SIG-M5 (cell line): ENCODE measurements around the gene SWSAP1.

Experiments
- DNase-seq: peaks from one replicate; lab custom pipeline; 2025; lab: John Stamatoyannopoulos, UW

SWSAP1 gene

DNA sequence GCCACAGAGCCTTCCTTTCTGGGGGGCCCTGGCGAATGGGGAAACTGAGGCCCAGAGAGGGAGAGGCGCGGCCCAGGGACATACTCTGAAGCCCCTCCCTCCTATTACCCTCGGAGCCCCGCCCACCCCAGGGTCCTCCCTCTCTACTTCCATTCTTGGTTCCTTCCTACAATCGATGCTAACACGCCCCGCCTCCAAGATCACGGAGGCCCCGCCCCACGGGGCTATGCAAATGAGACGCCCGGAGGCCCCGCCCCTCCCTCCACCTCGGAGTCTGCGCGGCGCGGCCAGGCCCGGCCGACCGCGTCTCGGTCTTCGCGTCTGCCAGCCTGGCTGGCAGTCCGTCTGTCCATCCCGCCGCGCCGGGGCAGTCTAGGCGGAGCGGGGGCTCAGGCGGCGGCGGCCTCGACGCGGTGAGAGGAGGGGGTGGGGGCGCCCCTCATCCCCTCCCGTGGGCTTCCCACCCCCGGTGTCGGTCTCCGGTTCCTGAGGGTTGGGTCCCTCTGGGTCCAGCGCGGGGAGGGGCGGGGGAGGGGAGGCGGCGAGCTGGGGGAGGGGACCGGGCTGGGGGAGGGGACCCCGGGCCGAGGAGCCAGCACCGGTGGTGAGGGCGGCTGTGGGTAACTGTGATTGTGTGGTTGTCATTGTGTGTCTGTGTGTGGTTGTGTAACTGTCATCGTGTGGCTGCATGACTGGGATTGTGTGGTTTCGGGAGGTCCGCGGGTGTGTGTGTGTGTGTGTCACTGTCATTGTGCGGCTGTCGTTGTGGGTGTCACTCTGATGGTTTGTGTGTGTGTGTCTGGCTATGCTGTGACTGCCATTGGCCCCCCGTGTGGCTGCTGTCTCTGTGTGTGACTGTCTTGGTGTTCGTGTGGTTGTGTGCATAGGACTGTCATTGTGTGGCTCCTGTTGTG, 19.0 kb upstream of the SWSAP1 start, which contains the start of gene PLPPR2:
PLPPR2 (plus strand) TSS at position 273 of the 914 bp plus-strand sequence. CDS start 2,242 bp downstream, outside the sequence.
- DNase-seq: no peak

DNA sequence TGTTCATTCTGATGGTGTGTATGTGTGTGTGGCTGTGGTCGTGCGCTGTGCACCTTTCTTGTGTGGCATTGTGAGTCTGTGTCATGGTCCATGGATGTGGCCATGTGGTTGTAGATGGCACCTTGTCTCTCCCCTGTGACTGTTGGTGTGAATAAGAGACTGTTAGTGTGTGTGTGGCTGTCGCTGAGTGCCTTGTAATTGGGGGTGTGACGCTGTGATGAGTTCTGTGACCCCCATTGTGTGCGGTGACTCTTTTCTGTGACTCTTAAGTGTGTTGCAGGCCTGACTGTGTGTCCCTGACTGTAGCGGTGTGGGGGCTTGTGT, 18.4 kb upstream of the SWSAP1 start:
- no peak for DNase-seq

DNA sequence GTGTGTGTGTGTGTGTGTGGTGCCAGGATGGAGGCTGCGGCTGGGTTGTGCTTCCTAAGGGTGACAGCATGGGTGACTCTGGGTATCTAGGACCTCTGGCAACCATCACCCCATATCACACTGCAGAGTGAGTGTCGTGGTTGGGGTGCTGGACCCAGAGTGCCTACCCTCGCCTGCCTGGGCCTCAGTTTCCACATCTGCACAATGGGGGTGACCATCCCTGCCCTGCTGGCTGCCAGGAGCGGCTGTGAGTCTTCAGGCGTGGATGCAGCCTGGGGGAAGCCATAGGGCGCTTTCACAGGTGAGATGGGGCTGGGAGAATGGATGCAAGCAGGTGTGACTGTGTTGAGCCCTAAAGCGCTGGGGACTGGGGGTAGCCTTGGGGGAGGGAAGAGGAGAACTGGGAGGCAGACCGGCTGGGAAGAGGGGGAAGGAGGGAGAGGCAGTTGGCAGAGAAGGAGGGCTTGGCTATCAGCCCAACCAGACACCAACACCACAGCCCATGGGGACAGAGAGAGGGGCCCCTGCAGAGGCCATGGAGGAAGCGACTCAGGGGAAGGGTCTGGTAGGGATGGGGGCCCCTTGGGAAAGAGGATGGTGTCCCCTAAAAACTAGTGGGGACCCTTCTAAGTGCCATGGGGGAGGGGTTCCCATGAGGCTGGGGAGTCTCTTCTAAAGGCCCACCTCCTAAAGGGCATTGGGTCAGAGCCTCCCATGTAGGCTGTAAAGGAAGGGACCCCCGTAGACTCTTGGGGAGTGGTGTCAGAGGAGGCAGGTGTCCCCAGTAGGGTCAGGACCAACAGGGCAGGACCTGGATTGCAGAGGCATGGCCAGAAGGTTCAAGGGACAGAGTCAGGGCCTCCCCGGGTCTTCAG, 17.6 kb upstream of the SWSAP1 start:
- no peak for DNase-seq

DNA sequence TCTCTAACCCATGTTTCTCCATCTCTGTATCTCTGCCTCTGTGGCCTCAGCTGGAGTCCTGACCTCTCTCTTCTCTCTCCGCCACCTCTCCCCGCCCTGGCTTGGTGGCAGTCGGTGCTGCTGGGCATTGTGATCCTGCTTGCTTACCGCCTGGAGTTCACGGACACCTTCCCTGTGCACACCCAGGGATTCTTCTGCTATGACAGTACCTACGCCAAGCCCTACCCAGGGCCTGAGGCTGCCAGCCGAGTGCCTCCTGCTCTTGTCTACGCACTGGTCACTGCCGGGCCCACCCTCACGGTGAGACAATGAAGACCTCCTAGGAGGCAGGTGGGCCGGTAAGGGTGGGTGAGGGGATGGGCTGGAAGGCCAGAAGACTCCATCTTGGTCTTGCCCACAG, 15.0 kb upstream of the SWSAP1 start:
- DNase-seq: no peak

DNA sequence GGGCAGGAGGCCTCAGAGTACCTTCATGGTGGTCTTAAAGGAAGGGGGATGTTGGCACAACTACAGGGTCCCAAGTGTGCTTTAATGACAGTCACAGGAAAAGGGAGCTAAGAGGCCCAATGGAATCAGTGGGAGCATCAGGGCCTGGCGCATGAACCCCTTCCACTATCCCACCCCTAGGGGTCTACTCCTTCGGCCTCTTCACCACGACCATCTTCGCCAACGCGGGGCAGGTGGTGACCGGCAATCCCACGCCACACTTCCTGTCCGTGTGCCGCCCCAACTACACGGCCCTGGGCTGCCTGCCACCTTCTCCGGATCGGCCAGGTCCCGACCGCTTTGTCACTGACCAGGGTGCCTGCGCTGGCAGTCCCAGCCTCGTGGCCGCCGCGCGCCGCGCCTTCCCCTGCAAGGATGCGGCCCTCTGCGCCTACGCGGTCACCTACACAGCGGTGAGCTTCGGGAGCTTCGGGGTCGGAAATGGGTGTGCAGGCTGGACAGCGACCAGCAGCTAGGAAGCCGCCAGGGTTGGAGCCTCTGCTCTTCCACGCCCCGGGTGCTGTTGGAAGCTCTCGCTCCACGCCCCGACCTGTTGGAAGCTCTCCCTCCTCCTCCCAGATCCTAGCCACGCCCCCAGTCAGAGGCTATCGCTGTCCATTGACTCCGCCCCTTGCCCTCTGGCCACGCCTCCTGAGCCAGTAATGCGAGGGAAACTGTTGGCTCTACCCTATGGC, 13.3 kb upstream of the SWSAP1 start:
- no peak for DNase-seq

DNA sequence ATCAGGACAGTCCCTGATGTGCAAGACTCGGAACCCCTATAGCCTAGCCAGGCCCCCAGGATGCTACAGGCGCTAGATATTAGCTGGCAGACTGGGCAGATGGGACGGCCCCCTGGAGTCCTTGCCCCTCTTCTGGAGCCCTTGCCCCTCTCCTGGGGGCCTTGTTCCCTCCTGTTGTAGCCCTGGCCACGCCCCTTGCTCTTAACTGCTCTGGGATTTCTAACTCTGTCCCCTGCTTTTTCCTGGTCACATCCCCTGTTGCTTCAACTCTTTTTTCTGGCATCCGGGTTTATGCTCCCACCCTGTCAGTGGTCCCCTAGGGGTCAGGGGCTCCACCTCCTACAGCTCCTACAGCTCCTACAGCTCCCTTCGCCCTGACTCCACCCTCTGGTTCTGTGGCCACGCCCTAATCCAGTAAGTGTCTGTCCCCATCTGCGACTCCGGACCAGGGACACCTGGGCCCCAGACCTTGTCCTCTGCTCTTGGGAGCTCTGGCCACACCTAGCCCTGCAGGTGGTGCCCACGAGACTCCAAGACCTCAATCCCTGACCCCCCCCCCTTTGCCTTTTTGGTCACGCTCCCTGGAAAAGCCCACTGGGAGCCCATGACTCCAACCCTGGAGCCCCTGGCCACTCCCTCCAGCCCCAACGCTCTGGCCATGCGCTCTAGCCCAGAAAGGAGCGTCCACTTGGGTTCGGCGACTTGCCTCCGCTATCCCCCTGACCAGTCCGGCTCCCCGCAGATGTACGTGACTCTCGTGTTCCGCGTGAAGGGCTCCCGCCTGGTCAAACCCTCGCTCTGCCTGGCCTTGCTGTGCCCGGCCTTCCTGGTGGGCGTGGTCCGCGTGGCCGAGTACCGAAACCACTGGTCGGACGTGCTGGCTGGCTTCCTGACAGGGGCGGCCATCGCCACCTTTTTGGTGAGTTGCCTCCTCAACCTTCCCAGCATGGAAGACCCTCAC, 12.4 kb upstream of the SWSAP1 start:
- DNase-seq: no peak

DNA sequence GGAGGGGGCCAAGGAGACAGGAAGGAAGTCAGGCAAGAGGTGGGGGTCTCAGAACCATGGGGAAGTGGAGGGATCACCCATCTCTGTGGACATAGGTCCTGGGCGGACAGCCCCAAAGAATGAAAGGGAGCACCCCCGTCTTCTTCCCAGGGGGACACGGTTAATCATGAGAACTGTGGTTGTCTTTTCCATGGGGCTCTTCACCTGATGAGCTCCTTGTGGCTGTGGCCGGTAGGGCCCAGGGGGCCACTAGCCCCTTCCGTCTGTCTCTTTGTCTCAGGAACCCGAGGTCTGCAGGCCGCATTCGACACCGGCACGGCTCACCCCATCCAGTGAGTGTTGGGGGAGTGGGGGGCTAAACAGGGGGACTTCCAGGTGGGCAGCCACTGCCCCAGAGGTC, 10.6 kb upstream of the SWSAP1 start:
- no peak for DNase-seq

DNA sequence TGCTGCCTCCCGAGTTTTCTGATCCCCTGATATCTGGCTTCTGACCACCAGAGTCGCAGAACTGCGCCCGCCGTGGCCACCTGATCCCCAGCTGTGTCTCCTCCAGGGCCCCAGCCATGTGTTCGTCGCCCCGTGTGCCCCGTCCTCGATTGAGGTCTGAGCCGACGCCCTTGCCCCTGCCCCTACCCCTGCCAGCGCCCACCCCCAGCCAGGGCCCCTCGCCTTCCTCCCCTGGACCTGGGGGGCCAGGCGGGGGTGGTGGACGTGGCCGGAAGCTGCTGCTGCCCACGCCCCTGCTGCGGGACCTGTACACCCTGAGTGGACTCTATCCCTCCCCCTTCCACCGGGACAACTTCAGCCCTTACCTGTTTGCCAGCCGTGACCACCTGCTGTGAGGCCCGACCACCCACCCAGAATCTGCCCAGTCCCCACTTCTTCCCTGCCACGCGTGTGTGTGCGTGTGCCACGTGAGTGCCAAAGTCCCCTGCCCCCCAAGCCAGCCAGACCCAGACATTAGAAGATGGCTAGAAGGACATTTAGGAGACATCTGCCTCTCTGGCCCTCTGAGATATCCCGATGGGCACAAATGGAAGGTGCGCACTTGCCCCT, 10.1 kb upstream of the SWSAP1 start:
- DNase-seq: no peak

DNA sequence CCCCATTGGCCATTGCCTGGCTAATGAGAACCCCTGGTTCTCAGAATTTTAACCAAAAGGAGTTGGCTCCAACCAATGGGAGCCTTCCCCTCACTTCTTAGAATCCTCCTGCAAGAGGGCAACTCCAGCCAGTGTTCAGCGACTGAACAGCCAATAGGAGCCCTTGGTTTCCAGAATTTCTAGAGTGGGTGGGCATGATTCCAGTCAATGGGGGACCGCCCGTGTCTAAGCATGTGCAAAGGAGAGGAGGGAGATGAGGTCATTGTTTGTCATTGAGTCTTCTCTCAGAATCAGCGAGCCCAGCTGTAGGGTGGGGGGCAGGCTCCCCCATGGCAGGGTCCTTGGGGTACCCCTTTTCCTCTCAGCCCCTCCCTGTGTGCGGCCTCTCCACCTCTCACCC, 9.5 kb upstream of the SWSAP1 start:
- DNase-seq: no peak

DNA sequence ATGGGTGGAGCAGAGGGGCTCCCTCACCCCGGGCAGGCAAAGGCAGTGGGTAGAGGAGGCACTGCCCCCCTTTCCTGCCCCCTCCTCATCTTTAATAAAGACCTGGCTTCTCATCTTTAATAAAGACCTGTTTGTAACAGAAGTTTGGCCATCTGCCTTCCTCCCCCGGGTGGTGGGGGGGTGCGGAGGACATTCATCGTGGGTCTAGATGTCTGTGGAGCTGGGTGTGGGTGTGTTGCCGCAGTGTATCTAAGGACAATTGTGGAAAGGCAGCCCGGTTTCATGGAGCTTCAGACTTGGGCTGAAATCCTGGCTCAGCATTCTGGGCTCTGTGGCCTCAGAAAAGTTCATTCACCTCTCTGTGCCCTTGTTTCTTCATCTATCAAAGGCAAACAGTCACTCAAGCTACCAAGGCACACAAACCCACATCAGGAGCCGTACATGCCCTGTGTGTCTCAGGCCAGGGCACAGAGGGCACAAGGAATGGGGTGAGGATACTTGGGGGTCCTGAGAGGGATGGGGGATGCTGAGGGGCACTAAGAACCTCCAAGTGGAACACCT, 8.8 kb upstream of the SWSAP1 start:
- no peak for DNase-seq

DNA sequence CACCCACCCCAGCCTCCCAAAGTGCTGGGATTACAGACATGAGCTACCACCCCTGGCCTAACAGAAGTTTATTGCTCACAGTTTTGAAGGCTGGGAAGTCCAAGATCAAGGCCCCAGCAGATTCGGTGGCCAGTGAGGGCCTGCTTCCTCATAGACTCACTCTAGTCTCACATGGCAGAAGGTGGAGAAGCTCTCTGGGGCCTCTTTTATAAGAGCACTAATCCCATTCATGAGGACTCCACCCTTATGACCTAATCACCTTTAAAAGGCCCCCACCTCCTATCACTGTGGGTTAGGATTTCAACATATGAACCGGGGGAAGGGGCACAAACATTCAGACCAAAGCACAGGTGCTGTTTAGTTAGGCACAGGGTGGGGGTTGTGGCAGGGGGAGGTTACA, 6.9 kb upstream of the SWSAP1 start:
- DNase-seq: no peak

DNA sequence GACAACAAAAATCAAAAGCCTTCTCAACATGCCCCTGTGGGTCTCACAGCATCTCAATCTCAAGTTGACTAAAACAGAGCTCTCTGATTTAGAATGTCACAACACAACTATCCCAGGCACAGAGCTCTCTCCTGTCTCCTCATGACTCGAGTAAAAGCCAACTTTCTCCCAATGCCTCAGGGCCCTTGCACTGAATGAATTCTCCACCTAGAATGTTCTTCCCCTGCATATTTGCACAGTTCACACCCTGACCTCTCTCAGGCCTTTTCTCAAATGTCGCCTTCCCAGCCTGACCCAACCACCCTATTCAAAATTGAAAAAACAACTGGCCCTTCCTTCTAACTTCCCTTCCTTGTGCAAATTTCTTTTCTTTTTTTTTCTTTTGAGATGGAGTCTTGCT, 3.7 kb upstream of the SWSAP1 start:
- DNase-seq: no peak

DNA sequence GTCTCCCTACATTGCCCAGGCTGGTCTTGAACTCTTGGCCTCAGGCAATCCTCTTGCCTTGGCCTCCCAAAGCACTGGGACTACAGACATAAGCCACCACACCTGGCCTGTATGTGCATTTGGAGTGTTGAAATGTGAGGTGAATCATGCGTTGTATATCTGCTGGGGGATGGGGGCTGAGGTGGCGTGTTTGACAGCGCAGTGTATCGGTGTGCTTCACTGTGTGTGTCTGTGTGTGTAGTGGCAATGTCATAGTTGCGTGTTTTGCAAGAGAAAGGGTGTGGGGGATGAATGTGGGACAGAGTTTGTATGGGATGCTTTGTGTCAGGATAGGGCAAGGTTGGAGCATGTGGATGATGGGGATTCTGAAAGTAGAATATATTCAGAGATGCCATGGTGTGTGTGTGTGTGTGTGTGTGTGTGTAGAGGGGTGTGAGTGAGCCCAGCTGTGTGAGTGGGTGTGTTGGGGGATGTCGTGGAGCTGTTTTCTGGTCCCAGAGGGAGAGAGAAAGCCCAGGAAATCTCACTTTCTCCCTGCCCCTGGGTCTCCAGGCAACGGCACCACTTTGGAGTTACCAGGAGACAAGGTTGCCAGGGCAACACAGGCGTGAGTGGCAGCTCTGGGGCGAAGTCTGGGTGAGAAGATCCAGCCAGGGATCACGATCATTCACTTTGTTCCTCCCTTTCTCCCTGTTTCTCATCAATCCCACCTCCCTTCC, 1.1 kb upstream of the SWSAP1 start:
- no peak for DNase-seq

DNA sequence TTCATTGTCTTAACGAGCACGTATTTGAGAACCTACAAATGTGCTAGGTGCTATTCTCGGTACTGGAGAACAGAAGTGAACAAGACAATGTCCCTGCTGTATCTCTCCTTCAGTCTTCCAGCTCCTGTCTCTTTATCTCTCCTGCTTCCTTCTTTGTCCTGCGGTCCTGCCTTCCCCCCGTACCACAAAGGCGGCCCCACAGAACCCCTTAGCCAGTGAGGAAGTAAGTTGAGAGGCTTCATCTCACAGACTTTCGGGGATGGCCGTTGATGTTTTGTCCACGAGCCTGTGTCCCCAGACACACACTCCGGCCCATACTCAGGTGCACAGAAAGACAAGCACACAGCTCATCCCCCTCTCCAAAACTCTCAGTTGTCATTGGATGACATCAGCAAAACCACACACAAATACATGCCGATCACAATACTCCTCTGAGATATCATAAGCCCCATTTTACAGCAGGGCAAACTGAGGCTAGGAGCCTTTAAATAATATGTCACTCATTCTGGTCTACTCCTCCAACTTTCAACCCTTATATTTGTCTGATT, 507 bp upstream of the SWSAP1 start:
- no peak for DNase-seq

DNA sequence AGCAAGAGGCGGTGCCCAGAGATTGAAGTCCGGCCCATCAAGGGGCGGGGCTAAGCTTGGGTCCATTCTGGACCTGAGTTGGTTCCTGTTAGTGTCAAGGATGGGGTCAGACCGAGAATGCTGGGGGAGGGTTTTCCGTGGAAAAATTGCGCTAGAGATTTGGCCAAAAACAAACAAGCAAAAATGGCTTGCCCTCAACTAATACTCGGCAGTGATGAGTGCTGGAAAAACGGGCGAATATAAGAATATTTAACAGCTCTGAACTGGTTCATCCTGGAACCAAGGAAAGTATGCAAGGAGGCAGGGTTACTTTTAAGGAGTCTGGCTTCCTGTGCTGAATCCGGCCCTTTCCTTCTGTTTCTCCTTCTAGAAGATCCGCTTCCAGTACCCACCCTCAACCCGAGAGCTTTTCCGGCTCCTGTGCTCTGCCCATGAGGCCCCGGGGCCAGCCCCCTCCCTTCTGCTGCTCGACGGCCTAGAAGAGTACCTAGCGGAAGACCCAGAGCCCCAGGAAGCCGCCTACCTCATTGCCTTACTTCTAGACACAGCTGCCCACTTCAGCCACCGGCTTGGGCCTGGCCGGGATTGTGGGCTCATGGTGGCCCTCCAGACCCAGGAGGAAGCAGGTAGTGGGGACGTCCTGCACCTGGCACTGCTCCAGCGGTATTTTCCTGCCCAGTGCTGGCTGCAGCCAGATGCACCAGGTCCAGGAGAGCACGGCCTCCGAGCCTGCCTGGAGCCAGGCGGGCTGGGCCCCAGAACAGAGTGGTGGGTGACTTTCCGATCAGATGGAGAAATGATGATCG, 880 bp downstream of the SWSAP1 start:
- no peak for DNase-seq

DNA sequence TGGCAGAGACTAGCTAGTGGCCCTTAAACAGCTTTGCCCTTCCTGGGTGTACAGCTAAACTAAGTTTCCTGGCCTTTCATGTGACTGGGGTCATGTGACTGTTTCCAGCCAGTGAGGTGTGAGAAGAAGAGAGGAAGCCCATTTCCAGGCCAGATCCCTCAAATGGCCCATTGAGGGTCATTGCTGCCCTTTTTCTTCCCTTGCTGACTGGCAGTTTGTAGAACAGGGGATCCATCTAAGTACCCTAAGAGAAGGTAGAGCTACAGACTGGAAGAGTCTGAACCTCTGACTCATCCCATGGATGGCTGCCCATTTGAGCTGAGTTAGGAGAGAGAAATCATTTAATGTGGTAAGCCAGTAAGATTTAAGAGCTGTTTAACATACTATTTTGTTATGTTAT, 2.8 kb downstream of the SWSAP1 start:
- DNase-seq: no peak

DNA sequence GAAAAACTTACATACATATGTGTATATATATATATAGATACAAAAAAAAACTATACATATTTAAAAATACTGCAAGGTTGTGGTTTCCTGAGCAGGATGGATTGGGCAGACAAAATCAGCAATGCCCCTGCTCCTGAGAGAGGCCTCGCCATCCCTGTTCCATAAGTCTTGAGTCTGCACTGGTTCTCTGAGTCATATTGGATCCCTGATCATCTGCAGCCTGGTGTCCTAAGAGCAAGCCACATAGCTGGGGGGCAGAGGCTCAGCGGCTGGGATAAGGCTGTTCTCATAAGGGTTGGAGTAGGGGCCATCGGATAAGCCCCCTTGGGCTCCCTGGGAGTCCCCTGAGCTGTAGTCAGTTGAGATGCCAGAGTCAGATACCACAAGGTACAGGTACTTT, 3.3 kb downstream of the SWSAP1 start:
- DNase-seq: no peak

DNA sequence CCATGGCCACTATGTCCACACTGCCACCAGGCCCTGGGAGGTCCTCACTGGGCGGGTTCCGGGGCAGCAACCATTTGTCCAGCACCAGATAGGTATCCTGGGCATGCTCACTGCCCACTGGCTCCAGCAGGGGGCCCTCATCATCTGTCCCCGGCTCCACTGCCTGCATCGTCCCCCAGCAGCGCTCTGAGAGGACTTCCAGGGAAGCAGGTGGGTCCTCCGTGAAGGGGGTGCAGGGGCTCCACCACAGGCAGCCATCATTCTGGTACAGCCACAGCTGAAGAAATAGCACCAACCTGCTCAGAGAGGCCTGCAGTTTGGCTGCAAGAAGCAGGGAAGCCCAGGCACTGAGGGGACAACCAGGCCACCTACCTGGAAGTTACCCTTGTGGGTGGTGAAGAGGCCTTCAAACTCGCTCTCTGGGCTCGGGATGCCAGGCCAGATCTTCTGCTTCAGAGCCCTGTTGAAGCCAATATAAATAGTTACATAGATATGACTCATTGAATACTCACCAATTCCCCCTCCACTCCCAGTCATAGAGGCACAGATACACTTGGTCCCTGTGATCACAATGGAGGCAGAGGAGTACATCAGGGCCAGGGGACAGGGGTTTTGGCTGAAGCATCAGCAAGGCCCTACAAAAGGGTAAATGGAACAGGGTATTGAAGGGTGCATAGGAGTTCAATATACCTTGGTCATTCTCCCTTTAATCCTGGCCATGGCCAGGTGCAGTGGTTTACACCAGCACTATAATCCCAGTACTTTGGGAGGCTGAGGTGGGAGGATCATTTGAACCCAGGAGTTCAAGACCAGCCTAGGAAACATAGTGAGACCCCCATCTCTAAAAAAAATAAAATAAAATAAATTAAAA, 4.1 kb downstream of the SWSAP1 start:
- DNase-seq: no peak
